Peyer's patch (tissue), 4 donors: ENCODE measurements around the gene CRIP2.

ENCODE experiments used
- POLR2A ChIP-seq, 2 donors: fragments of 450-650 bp; IDR thresholded peaks; one replicate each; pipeline ENCODE4 v1.5.1; 2017; ENCODE audit warnings: antibody characterized with exemption in 2 of 2, mild to moderate bottlenecking in 2 of 2, moderate library complexity in 2 of 2
- TF ChIP-seq, protein P1 (sequence below), 6 experiments: fragments of 450-650 bp in 4 of 6; fragments of 200-600 bp in 2 of 6; sonication (generic) in 1 of 6; IDR thresholded peaks; one replicate each; pipeline ENCODE4 v1.5.1; 2017 to 2019; ENCODE audit warnings: antibody characterized with exemption in 6 of 6, mild to moderate bottlenecking in 3 of 6, moderate library complexity in 1 of 6

GRCh38 chr14:105464501-105464900 is 10.1 kb upstream of the CRIP2 start:
- TF ChIP-seq, protein P1, sequence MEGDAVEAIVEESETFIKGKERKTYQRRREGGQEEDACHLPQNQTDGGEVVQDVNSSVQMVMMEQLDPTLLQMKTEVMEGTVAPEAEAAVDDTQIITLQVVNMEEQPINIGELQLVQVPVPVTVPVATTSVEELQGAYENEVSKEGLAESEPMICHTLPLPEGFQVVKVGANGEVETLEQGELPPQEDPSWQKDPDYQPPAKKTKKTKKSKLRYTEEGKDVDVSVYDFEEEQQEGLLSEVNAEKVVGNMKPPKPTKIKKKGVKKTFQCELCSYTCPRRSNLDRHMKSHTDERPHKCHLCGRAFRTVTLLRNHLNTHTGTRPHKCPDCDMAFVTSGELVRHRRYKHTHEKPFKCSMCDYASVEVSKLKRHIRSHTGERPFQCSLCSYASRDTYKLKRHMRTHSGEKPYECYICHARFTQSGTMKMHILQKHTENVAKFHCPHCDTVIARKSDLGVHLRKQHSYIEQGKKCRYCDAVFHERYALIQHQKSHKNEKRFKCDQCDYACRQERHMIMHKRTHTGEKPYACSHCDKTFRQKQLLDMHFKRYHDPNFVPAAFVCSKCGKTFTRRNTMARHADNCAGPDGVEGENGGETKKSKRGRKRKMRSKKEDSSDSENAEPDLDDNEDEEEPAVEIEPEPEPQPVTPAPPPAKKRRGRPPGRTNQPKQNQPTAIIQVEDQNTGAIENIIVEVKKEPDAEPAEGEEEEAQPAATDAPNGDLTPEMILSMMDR (IDR thresholded peaks at IDR 0.05) = no peak
- no peak for TF ChIP-seq POLR2A (IDR thresholded peaks at IDR 0.05)
